B cell (primary cell): ENCODE measurements around the gene STK17B. TPM values are rescaled to one million over a fixed set of nuclear protein-coding genes. Genes with fewer than 3 reads are reported as not detected.

Experiments
- ATAC-seq: fragments of 200-7000 bp; cut with Tn5 transposase; one replicate; pipeline ENCODE4 v1.10.0; 2021; ENCODE audit warnings: low read depth, mild to moderate bottlenecking, moderate number of reproducible peaks, moderate library complexity
- CTCF ChIA-PET: fragments of 350-600 bp; sonication (Branson Sonifier 250); formaldehyde crosslinking; loops from one replicate; lab custom pipeline; 2021; ENCODE audit warnings: antibody characterized with exemption, inconsistent platforms; lab: Charles Lee
- POLR2A ChIA-PET: fragments of 350-600 bp; sonication (Branson Sonifier 250); formaldehyde crosslinking; loops from one replicate; lab custom pipeline; 2021; ENCODE audit warnings: antibody characterized with exemption; lab: Charles Lee
- DNase-seq: peaks from one replicate; pipeline ENCODE4 v3.0.0; 2013
- H2AFZ ChIP-seq: 2 replicates; pipeline ENCODE4 v1.6.1; 2012; ENCODE audit warnings: mild to moderate bottlenecking, low read depth, low read length; ENCODE audit not compliant: insufficient read depth, poor library complexity, severe bottlenecking
- H3K27ac ChIP-seq, 2 donors: 1 replicate in 1 of 2; 2 replicates in 1 of 2; pipeline ENCODE4 v1.5.1; 2012 to 2013; ENCODE audit warnings: low read length in 2 of 2, mild to moderate bottlenecking in 2 of 2, moderate library complexity in 1 of 2
- H3K27me3 ChIP-seq, 4 experiments: fragments of 200-600 bp in 1 of 4; sonication (generic) in 1 of 4; replicated peaks in 1 of 4; 1 replicate in 2 of 4; 2 replicates in 2 of 4; pipeline versions ENCODE4 v1.6.1 to v1.7.0; 2013 to 2016; ENCODE audit warnings: low read length in 3 of 4, mild to moderate bottlenecking in 2 of 4, mixed read lengths in 1 of 4, moderate library complexity in 1 of 4; ENCODE audit not compliant: insufficient read depth in 4 of 4, control insufficient read depth in 3 of 4; ENCODE audit errors: control extremely low read depth in 1 of 4
- H3K36me3 ChIP-seq, 2 experiments: replicated peaks in 1 of 2; 1 replicate in 1 of 2; 2 replicates in 1 of 2; pipeline versions ENCODE4 v1.6.1 to v1.7.1; 2013; ENCODE audit warnings: low read length in 1 of 2; ENCODE audit not compliant: insufficient read depth in 2 of 2, control insufficient read depth in 1 of 2; ENCODE audit errors: control extremely low read depth in 1 of 2, extremely low read depth in 1 of 2
- H3K4me1 ChIP-seq, 2 donors: fragments of 200-600 bp in 1 of 2; sonication (generic) in 1 of 2; 1 replicate in 1 of 2; 2 replicates in 1 of 2; pipeline versions ENCODE4 v1.5.1 to v1.6.1; 2013 to 2017; ENCODE audit warnings: low read length in 2 of 2; ENCODE audit not compliant: control insufficient read depth in 2 of 2, insufficient read depth in 2 of 2
- H3K4me2 ChIP-seq: replicated peaks from 2 replicates; pipeline ENCODE3; 2012; ENCODE audit warnings: mild to moderate bottlenecking, low read depth, low read length; ENCODE audit not compliant: poor library complexity, severe bottlenecking
- H3K4me3 ChIP-seq, 5 experiments: fragments of 200-600 bp in 1 of 5; sonication (generic) in 1 of 5; 1 replicate in 3 of 5; 2 replicates in 2 of 5; pipeline versions ENCODE4 v1.5.1 to v1.7.0; 2011 to 2016; ENCODE audit warnings: low read length in 4 of 5, mild to moderate bottlenecking in 4 of 5, low read depth in 2 of 5, control low read depth in 1 of 5, moderate library complexity in 1 of 5; ENCODE audit not compliant: insufficient read depth in 1 of 5; ENCODE audit errors: control extremely low read depth in 1 of 5, extremely low read depth in 1 of 5
- H3K79me2 ChIP-seq: fragments of 200-600 bp; sonication (generic); one replicate; pipeline ENCODE4 v1.6.0; 2016; ENCODE audit warnings: low read length; ENCODE audit not compliant: control insufficient read depth, insufficient read depth
- H3K9ac ChIP-seq: fragments of 200-600 bp; sonication (generic); 2 replicates; pipeline ENCODE4 v1.6.1; 2017; ENCODE audit warnings: mild to moderate bottlenecking, low read length, moderate library complexity
- H3K9me3 ChIP-seq, 3 donors: one replicate each; pipeline versions ENCODE4 v1.6.1 to v1.7.1; 2013; ENCODE audit warnings: low read length in 2 of 3; ENCODE audit not compliant: control insufficient read depth in 2 of 3, insufficient read depth in 1 of 3; ENCODE audit errors: control extremely low read depth in 1 of 3
- H4K20me1 ChIP-seq: 2 replicates; pipeline ENCODE4 v1.6.0; 2012; ENCODE audit warnings: mild to moderate bottlenecking, low read length; ENCODE audit not compliant: insufficient read depth, control insufficient read depth, poor library complexity, severe bottlenecking
- H3K27ac Mint-ChIP-seq: one replicate; pipeline ENCODE4 v1.8.0; 2021; ENCODE audit warnings: mixed read lengths
- H3K27me3 Mint-ChIP-seq: one replicate; pipeline ENCODE4 v1.8.0; 2021; ENCODE audit warnings: mixed read lengths
- H3K4me1 Mint-ChIP-seq: one replicate; pipeline ENCODE4 v1.8.0; 2021; ENCODE audit warnings: mixed read lengths
- H3K4me3 Mint-ChIP-seq: one replicate; pipeline ENCODE4 v1.8.0; 2021; ENCODE audit warnings: mixed read lengths
- H3K9me3 Mint-ChIP-seq: one replicate; pipeline ENCODE4 v1.8.0; 2022; ENCODE audit warnings: mixed read lengths; ENCODE audit not compliant: insufficient read depth
- EZH2 ChIP-seq: IDR thresholded peaks from 2 replicates; pipeline ENCODE4 v1.6.1; 2012; ENCODE audit warnings: borderline replicate concordance, low read depth, mild to moderate bottlenecking, moderate library complexity, low read length; ENCODE audit not compliant: insufficient read depth, poor library complexity, severe bottlenecking
- WGBS: methylation state at CpG from one replicate; pipeline ENCODE4 v1.1.5; 2013; ENCODE audit warnings: missing lambda C conversion rate; ENCODE audit not compliant: insufficient coverage; 5-methylcytosine and 5-hydroxymethylcytosine counted together
- intact Hi-C: fragments of 100-400 bp; cut with micrococcal nuclease; formaldehyde crosslinking; loops from one replicate; pipeline ENCODE4 v1.10.0; 2022
- polyA plus RNA-seq: library from polyadenylated mRNA; depleted of rRNA; stranded (reverse); fragments of >200 nt; gene quantifications from 2 replicates; pipeline ENCODE4 v1.2.3, GENCODE V29; 2012
- total RNA-seq, 2 donors: library from RNA; stranded (reverse); fragments of 120-200 nt in 1 of 2; gene quantifications; 1 replicate in 1 of 2; 2 replicates in 1 of 2; pipeline versions ENCODE4 v1.2.3 to v1.2.4, GENCODE V29; 2013 to 2022
- TF ChIP-seq, protein P1 (sequence below): fragments of 200-600 bp; IDR thresholded peaks from one replicate; pipeline ENCODE4 v1.8.0; 2022; ENCODE audit warnings: antibody characterized with exemption, mild to moderate bottlenecking

The STK17B gene
- total and polyA plus RNA-seq, 2 donors (not counting 1 experiment from before 2014, with no cell fraction given) = 120 to 249 TPM

DNA sequence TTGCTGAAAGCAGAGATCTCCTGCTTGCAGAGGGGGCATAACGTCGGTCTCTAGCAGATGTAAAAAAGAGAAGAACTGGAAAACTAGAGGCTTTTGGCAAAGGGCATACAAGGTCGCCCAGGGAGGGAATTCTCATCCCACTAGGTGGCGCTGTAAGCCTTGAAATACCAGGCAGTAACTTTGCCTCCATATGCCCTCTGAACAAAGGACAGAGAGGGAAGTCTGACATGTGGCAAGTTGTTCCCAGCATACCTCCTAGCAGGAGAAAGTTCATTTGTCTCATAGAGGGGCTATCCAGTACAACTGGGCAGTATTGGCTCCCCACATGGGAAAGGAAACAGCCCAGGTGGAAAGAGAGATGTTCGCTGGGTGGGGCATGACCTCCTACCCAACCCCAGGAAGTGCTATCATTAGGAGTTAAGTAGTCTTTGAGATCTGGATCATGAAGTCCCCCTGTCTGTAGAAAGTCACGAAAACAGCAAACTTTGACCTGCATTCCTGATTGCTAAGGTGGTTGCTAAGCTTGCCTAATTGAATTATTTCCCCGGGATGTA, 39.9 kb downstream of the STK17B start:
- Histone ChIP-seq H2AFZ (no peak overlapping the region), H4K20me1 (no peaks in the 10 kb centered on the region), H3K4me3 (no peak overlapping the region), H3K27ac (no peak overlapping the region), H3K36me3 (peaks cover 4 to 37% of the 10 kb centered on the region in 2 experiments), H3K4me1 (no peaks in the 10 kb centered on the region), H3K9ac (no peak overlapping the region), H3K27me3 (no peaks in the 10 kb centered on the region), H3K79me2 (no peaks in the 10 kb centered on the region), H3K4me2 (no peak overlapping the region), H3K9me3 (peaks cover 2 to 65% (median 48%) of the 10 kb centered on the region in 3 donors)
- ChIA-PET POLR2A (interaction anchor here (0.6 kb wide), 1 partner anchor 21 kb away, joined by 3 read pairs; no protein-coding TSS in a partner anchor), CTCF (interaction anchor here (0.6 to 3.5 kb wide), 8 partner anchors 38 to 323 kb away, joined by 3 to 28 read pairs (median 6); no protein-coding TSS in a partner anchor)
- intact Hi-C loops = loop anchor here (1.0 to 2.0 kb wide), 2 partner anchors 206 to 319 kb away; no protein-coding TSS in a partner anchor
- no peak for TF ChIP-seq EZH2
- TF ChIP-seq, protein P1, sequence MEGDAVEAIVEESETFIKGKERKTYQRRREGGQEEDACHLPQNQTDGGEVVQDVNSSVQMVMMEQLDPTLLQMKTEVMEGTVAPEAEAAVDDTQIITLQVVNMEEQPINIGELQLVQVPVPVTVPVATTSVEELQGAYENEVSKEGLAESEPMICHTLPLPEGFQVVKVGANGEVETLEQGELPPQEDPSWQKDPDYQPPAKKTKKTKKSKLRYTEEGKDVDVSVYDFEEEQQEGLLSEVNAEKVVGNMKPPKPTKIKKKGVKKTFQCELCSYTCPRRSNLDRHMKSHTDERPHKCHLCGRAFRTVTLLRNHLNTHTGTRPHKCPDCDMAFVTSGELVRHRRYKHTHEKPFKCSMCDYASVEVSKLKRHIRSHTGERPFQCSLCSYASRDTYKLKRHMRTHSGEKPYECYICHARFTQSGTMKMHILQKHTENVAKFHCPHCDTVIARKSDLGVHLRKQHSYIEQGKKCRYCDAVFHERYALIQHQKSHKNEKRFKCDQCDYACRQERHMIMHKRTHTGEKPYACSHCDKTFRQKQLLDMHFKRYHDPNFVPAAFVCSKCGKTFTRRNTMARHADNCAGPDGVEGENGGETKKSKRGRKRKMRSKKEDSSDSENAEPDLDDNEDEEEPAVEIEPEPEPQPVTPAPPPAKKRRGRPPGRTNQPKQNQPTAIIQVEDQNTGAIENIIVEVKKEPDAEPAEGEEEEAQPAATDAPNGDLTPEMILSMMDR = peak; percentile 34
- Mint-ChIP-seq H3K4me1 (no peaks in the 10 kb centered on the region), H3K4me3 (no peak overlapping the region), H3K9me3 (peaks cover 24% of the 10 kb centered on the region), H3K27me3 (no peaks in the 10 kb centered on the region), H3K27ac (peak overlapping the region; percentile 53)
- peak; percentile 41 for ATAC-seq
- 79% methylated on average over 2 of the region's 7 CpGs for WGBS
- peak; percentile 63 for DNase-seq
